DND-41 (cell line): Measurements from ENCODE around the gene PAX6.

ENCODE experiments used
- EZH2 ChIP-seq: IDR thresholded peaks from 3 replicates; pipeline ENCODE4 v1.6.1; 2012; ENCODE audit warnings: borderline replicate concordance, low read depth, mild to moderate bottlenecking, moderate library complexity, low read length, inconsistent platforms; ENCODE audit not compliant: severe bottlenecking
- TF ChIP-seq, protein P1 (sequence below): IDR thresholded peaks from 2 replicates; pipeline ENCODE4 v1.5.1; 2012; ENCODE audit warnings: borderline replicate concordance, low read length, moderate library complexity, mild to moderate bottlenecking; ENCODE audit not compliant: poor library complexity, severe bottlenecking; ENCODE audit errors: extremely low read depth

DNA sequence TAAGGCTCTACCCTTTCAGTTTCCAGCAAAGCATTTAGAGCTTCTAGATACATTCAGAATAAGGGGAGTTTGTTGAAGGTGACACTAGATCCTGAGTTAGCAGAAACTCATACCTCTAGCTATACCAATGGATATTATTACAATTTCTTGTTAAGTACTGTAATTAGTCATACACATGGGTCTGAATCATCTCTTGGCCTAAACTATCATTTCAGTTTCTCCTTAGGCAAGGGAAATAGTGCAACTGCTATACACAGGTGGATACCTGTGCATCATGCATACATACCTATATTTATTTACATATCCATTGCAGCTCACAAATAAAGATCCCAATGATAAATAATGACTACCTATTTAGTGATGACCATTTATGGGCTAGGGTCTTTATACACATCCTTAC lies 45.1 kb upstream of the PAX6 start:
- TF ChIP-seq, protein P1, sequence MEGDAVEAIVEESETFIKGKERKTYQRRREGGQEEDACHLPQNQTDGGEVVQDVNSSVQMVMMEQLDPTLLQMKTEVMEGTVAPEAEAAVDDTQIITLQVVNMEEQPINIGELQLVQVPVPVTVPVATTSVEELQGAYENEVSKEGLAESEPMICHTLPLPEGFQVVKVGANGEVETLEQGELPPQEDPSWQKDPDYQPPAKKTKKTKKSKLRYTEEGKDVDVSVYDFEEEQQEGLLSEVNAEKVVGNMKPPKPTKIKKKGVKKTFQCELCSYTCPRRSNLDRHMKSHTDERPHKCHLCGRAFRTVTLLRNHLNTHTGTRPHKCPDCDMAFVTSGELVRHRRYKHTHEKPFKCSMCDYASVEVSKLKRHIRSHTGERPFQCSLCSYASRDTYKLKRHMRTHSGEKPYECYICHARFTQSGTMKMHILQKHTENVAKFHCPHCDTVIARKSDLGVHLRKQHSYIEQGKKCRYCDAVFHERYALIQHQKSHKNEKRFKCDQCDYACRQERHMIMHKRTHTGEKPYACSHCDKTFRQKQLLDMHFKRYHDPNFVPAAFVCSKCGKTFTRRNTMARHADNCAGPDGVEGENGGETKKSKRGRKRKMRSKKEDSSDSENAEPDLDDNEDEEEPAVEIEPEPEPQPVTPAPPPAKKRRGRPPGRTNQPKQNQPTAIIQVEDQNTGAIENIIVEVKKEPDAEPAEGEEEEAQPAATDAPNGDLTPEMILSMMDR = no peak
- TF ChIP-seq EZH2 = no peak
